Uterus (tissue), 2 donors: ENCODE data around the gene PA2G4.

Experiments used
- POLR2A ChIP-seq, 2 donors: fragments of 450-650 bp; IDR thresholded peaks; one replicate each; pipeline ENCODE4 v1.6.1; 2016; ENCODE audit warnings: antibody characterized with exemption in 2 of 2, mild to moderate bottlenecking in 1 of 2, moderate library complexity in 1 of 2
- TF ChIP-seq, protein P1 (sequence below), 4 experiments: fragments of 200-600 bp in 2 of 4; fragments of 450-650 bp in 2 of 4; sonication (generic) in 2 of 4; IDR thresholded peaks; one replicate each; pipeline ENCODE4 v1.5.1; 2016 to 2019; ENCODE audit warnings: antibody characterized with exemption in 4 of 4, mild to moderate bottlenecking in 2 of 4, moderate library complexity in 1 of 4

DNA sequence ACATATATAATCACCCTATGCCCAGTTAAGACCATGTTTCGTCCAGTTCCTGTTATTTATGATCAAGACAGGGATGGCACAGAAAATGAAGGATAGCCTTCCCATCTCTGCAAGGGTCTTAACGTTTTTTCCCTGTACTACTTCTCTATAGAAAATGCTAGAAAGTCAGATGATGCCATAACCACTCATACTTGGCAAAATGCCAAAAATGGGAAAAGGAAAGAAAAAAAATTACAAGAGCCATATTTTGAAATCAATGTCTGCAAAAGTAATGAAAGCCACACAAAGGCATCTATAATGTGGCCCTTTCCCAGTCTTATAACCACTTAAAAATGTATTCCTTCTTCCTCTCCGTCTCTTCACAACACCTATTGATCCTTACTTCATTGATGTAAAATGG lies 46.2 kb downstream of the PA2G4 start:
- TF ChIP-seq, protein P1, sequence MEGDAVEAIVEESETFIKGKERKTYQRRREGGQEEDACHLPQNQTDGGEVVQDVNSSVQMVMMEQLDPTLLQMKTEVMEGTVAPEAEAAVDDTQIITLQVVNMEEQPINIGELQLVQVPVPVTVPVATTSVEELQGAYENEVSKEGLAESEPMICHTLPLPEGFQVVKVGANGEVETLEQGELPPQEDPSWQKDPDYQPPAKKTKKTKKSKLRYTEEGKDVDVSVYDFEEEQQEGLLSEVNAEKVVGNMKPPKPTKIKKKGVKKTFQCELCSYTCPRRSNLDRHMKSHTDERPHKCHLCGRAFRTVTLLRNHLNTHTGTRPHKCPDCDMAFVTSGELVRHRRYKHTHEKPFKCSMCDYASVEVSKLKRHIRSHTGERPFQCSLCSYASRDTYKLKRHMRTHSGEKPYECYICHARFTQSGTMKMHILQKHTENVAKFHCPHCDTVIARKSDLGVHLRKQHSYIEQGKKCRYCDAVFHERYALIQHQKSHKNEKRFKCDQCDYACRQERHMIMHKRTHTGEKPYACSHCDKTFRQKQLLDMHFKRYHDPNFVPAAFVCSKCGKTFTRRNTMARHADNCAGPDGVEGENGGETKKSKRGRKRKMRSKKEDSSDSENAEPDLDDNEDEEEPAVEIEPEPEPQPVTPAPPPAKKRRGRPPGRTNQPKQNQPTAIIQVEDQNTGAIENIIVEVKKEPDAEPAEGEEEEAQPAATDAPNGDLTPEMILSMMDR (IDR thresholded peaks at IDR 0.05) = no peak
- no peak for TF ChIP-seq POLR2A (IDR thresholded peaks at IDR 0.05)
